ENCODE data around the gene PRAC2.

DNA sequence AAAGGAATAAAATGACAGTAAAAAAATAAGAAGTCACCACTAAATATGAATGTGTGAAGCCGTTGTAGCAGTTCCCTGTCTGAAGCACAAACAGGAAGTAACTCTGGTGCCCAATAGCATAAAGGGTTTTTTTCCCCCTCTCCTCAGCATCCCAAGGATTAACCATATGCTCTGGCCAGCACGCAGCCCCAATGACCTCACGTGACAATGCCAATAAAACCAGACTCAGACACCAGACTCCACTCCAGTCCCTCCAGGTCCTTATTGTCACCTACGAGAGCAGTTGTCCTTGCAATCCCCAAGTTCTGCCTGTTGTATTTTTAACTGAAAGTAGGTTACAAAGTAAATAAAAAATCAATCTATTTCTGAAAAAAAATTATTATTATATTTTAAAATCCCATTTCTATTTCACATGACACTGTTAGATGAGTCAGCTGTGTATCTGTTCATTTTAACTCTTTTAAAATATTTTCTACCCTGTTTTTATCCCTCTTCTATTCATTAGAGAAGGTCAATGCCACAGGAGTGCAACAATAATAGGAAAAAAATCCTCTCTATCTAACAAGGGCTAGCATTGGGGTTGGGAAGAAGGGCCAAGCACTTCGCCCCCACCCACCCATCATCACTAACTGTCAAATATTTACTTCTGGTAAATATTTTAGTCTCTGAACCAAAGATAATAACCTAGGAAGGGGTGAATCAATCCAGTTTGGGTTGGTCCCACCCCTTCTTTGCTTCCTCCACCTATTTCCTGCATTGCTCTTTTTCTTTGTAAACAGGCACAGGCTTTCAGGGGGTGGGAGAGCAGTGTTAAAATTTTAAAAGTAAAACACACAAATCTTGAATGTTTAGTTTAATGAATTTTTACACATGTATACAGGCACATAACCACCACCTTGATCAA lies 7.2 kb upstream of the PRAC2 start:
- TF ChIP-seq, protein P1, sequence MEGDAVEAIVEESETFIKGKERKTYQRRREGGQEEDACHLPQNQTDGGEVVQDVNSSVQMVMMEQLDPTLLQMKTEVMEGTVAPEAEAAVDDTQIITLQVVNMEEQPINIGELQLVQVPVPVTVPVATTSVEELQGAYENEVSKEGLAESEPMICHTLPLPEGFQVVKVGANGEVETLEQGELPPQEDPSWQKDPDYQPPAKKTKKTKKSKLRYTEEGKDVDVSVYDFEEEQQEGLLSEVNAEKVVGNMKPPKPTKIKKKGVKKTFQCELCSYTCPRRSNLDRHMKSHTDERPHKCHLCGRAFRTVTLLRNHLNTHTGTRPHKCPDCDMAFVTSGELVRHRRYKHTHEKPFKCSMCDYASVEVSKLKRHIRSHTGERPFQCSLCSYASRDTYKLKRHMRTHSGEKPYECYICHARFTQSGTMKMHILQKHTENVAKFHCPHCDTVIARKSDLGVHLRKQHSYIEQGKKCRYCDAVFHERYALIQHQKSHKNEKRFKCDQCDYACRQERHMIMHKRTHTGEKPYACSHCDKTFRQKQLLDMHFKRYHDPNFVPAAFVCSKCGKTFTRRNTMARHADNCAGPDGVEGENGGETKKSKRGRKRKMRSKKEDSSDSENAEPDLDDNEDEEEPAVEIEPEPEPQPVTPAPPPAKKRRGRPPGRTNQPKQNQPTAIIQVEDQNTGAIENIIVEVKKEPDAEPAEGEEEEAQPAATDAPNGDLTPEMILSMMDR (IDR thresholded peaks at IDR 0.05; ENCODE audit: low read length), result no peak
- no peak for TF ChIP-seq EZH2 (IDR thresholded peaks at IDR 0.05; ENCODE audit: borderline replicate concordance, low read length)

Data from OCI-LY1 (cell line).